Fibroblast of the aortic adventitia (primary cell): Measurements from ENCODE around the gene PDZD2. TPM values are rescaled to one million over a fixed set of nuclear protein-coding genes. Genes with fewer than 3 reads are reported as not detected.

Experiments
- DNase-seq: peaks from one replicate; pipeline ENCODE4 v3.0.0-alpha.2; 2010; ENCODE audit warnings: low read depth
- H3K4me3 ChIP-seq: 2 replicates; pipeline ENCODE4 v1.5.1; 2011; ENCODE audit warnings: low read depth, mild to moderate bottlenecking, control low read depth, low read length, moderate library complexity
- CTCF ChIP-seq: IDR thresholded peaks from 2 replicates; pipeline ENCODE4 v1.5.1; 2011; ENCODE audit warnings: mild to moderate bottlenecking, low read length, control low read depth, inconsistent platforms; ENCODE audit not compliant: insufficient read depth
- total RNA-seq: library from RNA; depleted of rRNA; stranded (reverse); fragments of >200 nt; gene quantifications from 2 replicates; pipeline ENCODE4 v1.2.3, GENCODE V29; 2012; ENCODE audit warnings: low replicate concordance

The PDZD2 gene
- total RNA-seq, 1 donor, result under 0.01 TPM

GRCh38 chr5:31888564-31888963 is 249.6 kb downstream of the PDZD2 start:
- no peak for DNase-seq
- no peak for TF ChIP-seq CTCF
- no peak overlapping the region for H3K4me3 ChIP-seq

GRCh38 chr5:31889001-31889561 is 250.2 kb downstream of the PDZD2 start:
- DNase-seq, result no peak
- H3K4me3 ChIP-seq, result no peak overlapping the region
- TF ChIP-seq CTCF, result no peak

GRCh38 chr5:31890046-31890445 is 251.1 kb downstream of the PDZD2 start:
- H3K4me3 ChIP-seq, result no peak overlapping the region
- no peak for TF ChIP-seq CTCF
- DNase-seq, result no peak

DNA sequence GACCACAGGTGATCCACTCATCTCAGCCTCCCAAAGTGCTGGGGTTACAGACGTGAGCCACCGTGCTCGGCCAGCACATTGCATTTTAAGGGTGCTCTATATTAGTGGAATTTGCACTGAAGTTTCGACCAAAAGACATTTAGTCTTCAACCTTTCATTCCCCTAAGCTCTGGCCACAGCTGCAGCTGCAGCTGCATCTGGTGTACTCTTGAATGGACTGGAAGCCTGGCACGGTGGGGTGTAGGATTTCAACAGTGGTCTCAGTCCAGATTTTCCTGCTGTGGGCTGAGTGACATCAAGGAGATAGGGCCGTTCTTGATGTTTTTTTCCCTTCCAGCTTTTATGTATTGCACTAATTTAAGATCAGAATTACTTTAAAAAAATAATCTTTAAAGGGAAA is 255.2 kb downstream of the PDZD2 start:
- no peak overlapping the region for H3K4me3 ChIP-seq
- no peak for DNase-seq
- no peak for TF ChIP-seq CTCF

DNA sequence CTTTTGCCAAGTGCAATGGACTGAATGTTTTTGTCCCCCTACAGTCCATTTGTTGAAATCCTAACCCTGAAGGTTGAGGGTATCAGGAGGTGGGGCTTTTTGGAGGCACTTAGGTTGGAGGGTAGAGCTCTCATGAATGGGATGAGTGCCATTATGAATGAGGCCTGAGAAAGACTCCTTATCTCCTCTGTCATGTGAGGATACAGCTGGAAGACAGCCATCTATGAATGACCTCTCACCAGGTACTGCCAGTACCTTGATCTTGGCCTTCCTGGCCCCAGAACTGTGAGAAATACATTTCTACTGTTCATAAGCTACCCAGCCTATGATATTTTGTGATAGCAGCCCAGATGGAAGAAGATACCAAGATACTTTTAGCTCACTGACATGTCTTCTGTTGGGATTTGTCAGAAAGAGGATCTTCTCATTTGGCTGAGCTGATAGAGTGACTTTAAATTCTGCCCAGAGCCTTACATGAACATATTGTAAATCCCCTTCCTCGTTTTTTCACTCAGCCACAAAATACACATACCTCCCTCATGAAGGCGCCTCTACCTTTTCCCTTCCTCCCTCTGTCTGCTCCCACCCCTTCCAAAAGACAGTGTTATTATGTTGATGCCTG is 256.4 kb downstream of the PDZD2 start:
- DNase-seq, result no peak
- no peak overlapping the region for H3K4me3 ChIP-seq
- no peak for TF ChIP-seq CTCF

DNA sequence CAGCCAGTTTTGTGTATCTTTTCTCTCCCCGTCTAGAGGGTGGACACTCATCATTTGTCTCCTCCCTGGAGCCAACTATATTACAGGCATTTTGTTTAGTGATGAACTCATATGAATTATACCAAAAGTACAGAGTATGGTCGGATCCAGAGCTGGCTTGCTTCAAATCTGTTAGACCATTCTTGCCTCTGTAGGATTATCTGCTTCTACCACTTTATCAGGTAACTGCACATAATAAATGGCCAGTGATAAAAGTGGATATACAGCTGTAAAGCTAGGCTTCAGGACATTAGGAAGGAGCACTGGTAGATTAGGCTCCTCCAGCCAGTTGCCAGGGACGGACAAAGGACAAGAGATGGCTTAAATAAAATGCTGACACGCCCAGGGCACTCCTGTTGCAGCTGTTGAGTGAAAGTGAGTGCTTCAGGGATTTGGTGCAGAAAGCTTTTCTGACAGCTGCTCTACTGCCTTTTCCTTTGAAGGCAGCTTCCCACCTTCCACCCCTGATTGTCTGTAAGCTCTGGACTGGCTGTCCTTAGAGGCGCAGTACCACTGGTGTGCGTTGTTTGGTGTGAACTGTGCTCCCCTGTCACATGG is 259.2 kb downstream of the PDZD2 start:
- no peak for DNase-seq
- TF ChIP-seq CTCF, result no peak
- H3K4me3 ChIP-seq, result no peak overlapping the region
